ENCODE measurements around the gene CRYBA1. TPM values are rescaled to one million over a fixed set of nuclear protein-coding genes. Genes with fewer than 3 reads are reported as not detected.

CRYBA1 gene
- total and polyA plus RNA-seq, 2 of the 8 experiments (the other 6 are each of a cell fraction or from before 2014, with no cell fraction given): not detected

- 70% methylated on average over 7 of the region's 7 CpGs; no CpG with 5 or more reads in 1 of the 2 experiments for WGBS, 2 experiments (ENCODE audit: extremely low coverage in 1 of 2, insufficient coverage in 1 of 2, insufficient read length in 1 of 2, insufficient replicate concordance in 2 of 2, low coverage in 1 of 2, low lambda C conversion rate in 2 of 2, missing lambda C conversion rate in 1 of 2)
- Histone ChIP-seq H4K5ac (ENCODE audit: insufficient read length, low read depth, low read length) (no peak overlapping the region), H3K4me3 (ENCODE audit: extremely low read depth in 1 of 4, insufficient read depth in 2 of 4, low read depth in 3 of 4, low read length in 4 of 4) (no peak overlapping the region), H2BK5ac (ENCODE audit: low read depth, low read length) (no peak overlapping the region), H3K23me2 (ENCODE audit: low read depth, low read length) (no peaks in the 10 kb centered on the region), H3K27me3 (replicated peaks in 1 of 4; ENCODE audit: control insufficient read depth in 3 of 4, extremely low read depth in 1 of 4, insufficient read depth in 3 of 4, low read length in 3 of 4) (no peaks in the 10 kb centered on the region), H3K4ac (replicated peaks; ENCODE audit: insufficient read length, low read depth, low read length) (no peak overlapping the region), H2BK15ac (ENCODE audit: low read length) (no peak overlapping the region), H4K91ac (replicated peaks; ENCODE audit: insufficient read length, low read length) (no peak overlapping the region), H2AFZ (ENCODE audit: low read length) (no peak overlapping the region), H4K20me1 (replicated peaks in 1 of 2; ENCODE audit: control insufficient read depth in 1 of 2, insufficient read depth in 2 of 2, low read length in 2 of 2) (peaks cover 0 to 6% of the 10 kb centered on the region in 2 experiments), H3K14ac (ENCODE audit: insufficient read length) (no peak overlapping the region), H3K18ac (ENCODE audit: extremely low read depth, low read length) (no peak overlapping the region), H2AK5ac (ENCODE audit: low read depth, low read length) (no peak overlapping the region), H2BK120ac (replicated peaks; ENCODE audit: low read depth, low read length) (no peak overlapping the region), H3K56ac (replicated peaks; ENCODE audit: insufficient read length, low read depth, low read length) (no peak overlapping the region), H3K36me3 (ENCODE audit: control insufficient read depth in 2 of 4, insufficient read depth in 4 of 4, low read length in 3 of 4) (0 out of 8 replicates have a peak, but pooled peaks cover 0 to 5% (median 0%) of the 10 kb centered on the region in 4 experiments), H2BK20ac (ENCODE audit: low read length) (no peak overlapping the region), H3K4me2 (ENCODE audit: insufficient read depth in 1 of 2, low read depth in 2 of 2, low read length in 2 of 2) (no peak overlapping the region), H2BK12ac (ENCODE audit: low read depth, low read length) (no peak overlapping the region), H3K9ac (replicated peaks in 1 of 4; ENCODE audit: extremely low read depth in 1 of 4, low read depth in 3 of 4, low read length in 3 of 4) (no peak overlapping the region), H4K8ac (ENCODE audit: extremely low read depth, insufficient read depth, low read length) (no peak overlapping the region), H3K79me1 (ENCODE audit: low read depth, low read length) (no peaks in the 10 kb centered on the region; the same call in 1 of the 2 replicates), H3K23ac (ENCODE audit: insufficient read length) (no peak overlapping the region), H3K9me3 (ENCODE audit: insufficient read depth in 2 of 2, low read depth in 1 of 2, low read length in 1 of 2) (no peaks in the 10 kb centered on the region), H3K79me2 (ENCODE audit: control insufficient read depth in 1 of 2, insufficient read depth in 2 of 2, low read length in 2 of 2) (no peaks in the 10 kb centered on the region), H3K4me1 (replicated peaks in 1 of 4; ENCODE audit: control insufficient read depth in 3 of 4, insufficient read depth in 4 of 4, low read length in 3 of 4) (peaks cover 0 to 3% (median 0%) of the 10 kb centered on the region in 4 experiments; a peak in 1 of 7 replicates), H3K27ac (ENCODE audit: low read depth, low read length) (no peak overlapping the region)
- ChIA-PET POLR2A (ENCODE audit: partially characterized antibody) (interaction anchor here (1.0 to 3.5 kb wide), 7 partner anchors 7 to 92 kb away, joined by 3 to 13 read pairs (median 3); partner anchors contain the start of gene NUFIP2), CTCF (ENCODE audit: partially characterized antibody) (interaction anchor here (0.7 to 3.6 kb wide), 26 partner anchors 10 to 321 kb away, joined by 3 to 34 read pairs (median 5); no protein-coding TSS in a partner anchor)
- TF ChIP-seq CBX5 (IDR thresholded peaks at IDR 0.05; ENCODE audit: low read depth, low read length): no peak
- peak in 2 of 3 experiments; percentile 28 to 56; a peak in 2 of 4 replicates for TF ChIP-seq CTCF (IDR thresholded peaks at IDR 0.05; ENCODE audit: control extremely low read depth in 1 of 3, insufficient read depth in 1 of 3, low read depth in 1 of 3, low read length in 3 of 3)
- TF ChIP-seq JUN (IDR thresholded peaks at IDR 0.05; ENCODE audit: low read depth, low read length): no peak
- TF ChIP-seq RAD21 (IDR thresholded peaks at IDR 0.05 in 1 of 2, conservative IDR thresholded peaks at IDR 0.05 in 1 of 2; ENCODE audit: low read depth in 2 of 2, low read length in 2 of 2): peak; percentile 37
- DNase-seq (ENCODE audit: low read depth in 1 of 2, low spot score in 2 of 2) (no peak), FAIRE-seq (no peak)
These were observed 5.6 kb downstream of the CRYBA1 start for GRCh38 chr17:29252101-29252791.
